Adrenal gland (tissue), 5 donors: Measurements from ENCODE around the gene FAM228A.

ENCODE experiments used
- CTCF ChIP-seq, 6 experiments: fragments of 450-650 bp in 4 of 6; fragments of 200-600 bp in 2 of 6; sonication (generic) in 1 of 6; IDR thresholded peaks; 1 replicate in 5 of 6; 2 replicates in 1 of 6; pipeline versions ENCODE4 v1.5.1 to v1.8.0; 2016 to 2021; ENCODE audit warnings: antibody characterized with exemption in 6 of 6, mild to moderate bottlenecking in 2 of 6, moderate library complexity in 1 of 6
- POLR2A ChIP-seq, 2 donors: fragments of 450-650 bp; IDR thresholded peaks; one replicate each; pipeline ENCODE4 v1.6.1; 2017; ENCODE audit warnings: antibody characterized with exemption in 2 of 2, mild to moderate bottlenecking in 2 of 2, moderate library complexity in 1 of 2
- donor health status: DM: no; HTN: no; CAD: no.

DNA sequence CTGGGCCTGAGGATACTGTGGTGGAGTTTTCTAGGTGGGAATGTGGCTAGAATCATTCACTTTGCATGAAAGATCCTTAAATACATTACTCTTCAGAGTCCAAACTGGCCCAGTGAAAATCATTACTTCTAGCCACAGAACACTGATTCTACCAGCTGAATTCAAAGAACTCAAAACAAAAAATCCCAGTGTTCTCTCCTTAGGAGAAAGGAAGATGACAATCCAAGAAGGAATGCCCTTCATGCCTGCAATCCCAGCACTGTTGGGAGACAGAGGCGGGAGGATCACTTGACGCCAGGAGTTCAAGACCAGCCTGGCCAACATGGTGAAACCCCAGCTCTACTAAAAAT, 35.2 kb downstream of the FAM228A start:
- TF ChIP-seq CTCF (IDR thresholded peaks at IDR 0.05) (no peak), POLR2A (IDR thresholded peaks at IDR 0.05) (no peak)
